ENCODE data around the gene VSIR.

Gene VSIR

DNA sequence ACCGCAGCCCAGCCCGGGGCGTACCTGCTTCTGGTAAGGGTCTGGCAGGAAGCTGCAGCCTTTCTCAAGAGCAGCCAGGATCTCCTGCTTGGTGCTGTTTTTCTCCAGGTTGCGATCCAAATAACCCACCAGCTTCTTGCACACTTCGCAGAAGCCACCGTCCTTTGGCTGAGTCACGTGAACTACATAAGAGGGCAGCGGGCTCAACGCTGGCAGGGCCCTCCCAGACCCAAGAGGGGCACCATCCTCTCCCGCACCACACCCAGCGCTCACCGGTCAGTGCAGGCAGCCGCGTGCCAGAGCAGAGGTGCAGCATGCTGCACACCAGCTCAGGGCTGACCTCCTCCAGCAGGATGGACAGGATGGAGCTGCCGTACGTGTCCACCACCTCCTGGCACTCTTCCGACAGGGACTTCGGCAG lies 46.1 kb upstream of the VSIR start:
- TF ChIP-seq, protein P1, sequence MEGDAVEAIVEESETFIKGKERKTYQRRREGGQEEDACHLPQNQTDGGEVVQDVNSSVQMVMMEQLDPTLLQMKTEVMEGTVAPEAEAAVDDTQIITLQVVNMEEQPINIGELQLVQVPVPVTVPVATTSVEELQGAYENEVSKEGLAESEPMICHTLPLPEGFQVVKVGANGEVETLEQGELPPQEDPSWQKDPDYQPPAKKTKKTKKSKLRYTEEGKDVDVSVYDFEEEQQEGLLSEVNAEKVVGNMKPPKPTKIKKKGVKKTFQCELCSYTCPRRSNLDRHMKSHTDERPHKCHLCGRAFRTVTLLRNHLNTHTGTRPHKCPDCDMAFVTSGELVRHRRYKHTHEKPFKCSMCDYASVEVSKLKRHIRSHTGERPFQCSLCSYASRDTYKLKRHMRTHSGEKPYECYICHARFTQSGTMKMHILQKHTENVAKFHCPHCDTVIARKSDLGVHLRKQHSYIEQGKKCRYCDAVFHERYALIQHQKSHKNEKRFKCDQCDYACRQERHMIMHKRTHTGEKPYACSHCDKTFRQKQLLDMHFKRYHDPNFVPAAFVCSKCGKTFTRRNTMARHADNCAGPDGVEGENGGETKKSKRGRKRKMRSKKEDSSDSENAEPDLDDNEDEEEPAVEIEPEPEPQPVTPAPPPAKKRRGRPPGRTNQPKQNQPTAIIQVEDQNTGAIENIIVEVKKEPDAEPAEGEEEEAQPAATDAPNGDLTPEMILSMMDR (IDR thresholded peaks at IDR 0.05; ENCODE audit: poor library complexity, severe bottlenecking), result no peak
- H3K4me3 ChIP-seq (ENCODE audit: severe bottlenecking), result no peak overlapping the region
- ATAC-seq (ENCODE audit: low read depth) (no peak), DNase-seq (ENCODE audit: low spot score) (no peak)
- no peak overlapping the region for H3K27ac ChIP-seq (ENCODE audit: poor library complexity, severe bottlenecking)
- peaks cover 83% of the 10 kb centered on the region for H3K36me3 ChIP-seq (ENCODE audit: low read depth)
- H3K9me3 ChIP-seq (ENCODE audit: severe bottlenecking), result no peaks in the 10 kb centered on the region
- H3K27me3 ChIP-seq (ENCODE audit: insufficient read depth, poor library complexity, severe bottlenecking), result no peaks in the 10 kb centered on the region
- H3K4me1 ChIP-seq (ENCODE audit: insufficient read depth, poor library complexity, severe bottlenecking), result no peaks in the 10 kb centered on the region

DNA sequence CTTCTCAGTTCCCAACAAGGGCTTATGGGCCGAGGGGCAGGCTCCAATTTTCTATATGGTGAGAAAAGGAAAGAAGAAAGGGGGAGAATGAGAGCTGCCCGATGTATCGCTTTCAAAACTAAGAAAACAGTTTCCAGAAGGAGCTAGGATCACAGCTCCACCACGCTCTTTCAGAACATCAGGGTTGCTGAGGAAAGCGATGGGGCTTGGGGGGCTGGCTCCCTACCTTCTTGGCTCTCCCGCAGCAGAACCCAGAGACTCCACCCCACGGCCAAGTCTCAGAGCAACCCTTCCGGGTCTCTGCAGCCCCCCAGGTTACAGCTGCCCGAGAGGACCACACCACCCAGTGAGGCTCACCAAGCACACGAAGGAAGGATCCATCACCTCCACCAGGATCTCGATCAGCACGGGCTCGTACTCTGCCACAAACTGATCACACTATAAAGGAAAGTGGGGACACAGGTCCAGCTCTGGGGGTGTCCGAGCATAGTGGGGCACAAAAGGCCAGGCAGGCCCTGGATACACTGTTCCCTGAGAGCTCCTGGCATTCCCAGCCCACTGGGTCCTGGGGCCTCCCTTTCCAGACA lies 45.4 kb upstream of the VSIR start:
- Histone ChIP-seq H3K27ac (ENCODE audit: poor library complexity, severe bottlenecking) (no peak overlapping the region), H3K36me3 (ENCODE audit: low read depth) (peaks cover 78% of the 10 kb centered on the region), H3K9me3 (ENCODE audit: severe bottlenecking) (no peaks in the 10 kb centered on the region), H3K27me3 (ENCODE audit: insufficient read depth, poor library complexity, severe bottlenecking) (no peaks in the 10 kb centered on the region), H3K4me1 (ENCODE audit: insufficient read depth, poor library complexity, severe bottlenecking) (no peaks in the 10 kb centered on the region), H3K4me3 (ENCODE audit: severe bottlenecking) (no peak overlapping the region)
- ATAC-seq (ENCODE audit: low read depth) (no peak), DNase-seq (ENCODE audit: low spot score) (no peak)
- TF ChIP-seq, protein P1 (IDR thresholded peaks at IDR 0.05; ENCODE audit: poor library complexity, severe bottlenecking), result no peak

DNA sequence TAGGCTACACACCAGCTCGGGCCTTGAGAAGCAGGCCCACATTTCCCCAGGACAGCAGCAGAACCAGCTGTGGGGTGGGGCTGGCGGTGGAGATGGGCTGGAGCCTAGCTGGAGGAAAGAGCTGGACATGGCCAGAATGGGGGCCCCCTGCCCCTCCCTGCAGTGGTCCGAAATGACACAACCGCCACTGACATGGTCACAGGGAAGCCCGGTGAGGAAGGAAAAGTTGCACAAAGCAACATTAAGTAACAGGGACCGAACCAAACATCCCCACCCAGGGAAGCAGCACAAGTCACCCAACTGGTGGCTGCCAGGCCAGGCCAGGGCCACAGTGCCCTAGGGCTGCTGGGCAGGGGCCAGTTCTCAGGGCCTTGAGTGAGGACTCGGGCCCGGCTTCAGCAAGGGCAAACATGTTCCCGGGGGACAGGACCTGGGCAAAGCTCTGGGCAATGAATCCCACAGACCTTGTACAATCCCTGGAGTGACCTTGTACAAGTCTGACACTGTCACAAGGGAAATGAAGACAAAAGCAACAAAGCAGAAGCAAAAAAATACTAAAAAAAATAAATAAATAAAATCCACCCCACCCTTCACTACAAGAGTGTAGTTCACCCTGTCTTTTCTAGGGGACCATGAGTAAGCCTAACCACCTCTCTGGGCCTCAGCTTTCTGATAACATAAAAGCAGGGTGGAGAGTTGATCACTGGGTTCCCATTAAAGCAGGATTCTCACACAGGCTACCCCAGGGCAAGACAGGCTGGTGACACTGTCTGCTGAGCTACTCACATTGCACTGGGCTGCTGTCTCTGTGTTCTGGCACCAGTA lies 44.7 kb upstream of the VSIR start:
- Histone ChIP-seq H3K36me3 (ENCODE audit: low read depth) (peaks cover 72% of the 10 kb centered on the region), H3K4me3 (ENCODE audit: severe bottlenecking) (no peak overlapping the region), H3K9me3 (ENCODE audit: severe bottlenecking) (no peaks in the 10 kb centered on the region), H3K27me3 (ENCODE audit: insufficient read depth, poor library complexity, severe bottlenecking) (no peaks in the 10 kb centered on the region), H3K4me1 (ENCODE audit: insufficient read depth, poor library complexity, severe bottlenecking) (no peaks in the 10 kb centered on the region), H3K27ac (ENCODE audit: poor library complexity, severe bottlenecking) (no peak overlapping the region)
- ATAC-seq (ENCODE audit: low read depth) (no peak), DNase-seq (ENCODE audit: low spot score) (no peak)
- TF ChIP-seq, protein P1 (IDR thresholded peaks at IDR 0.05; ENCODE audit: poor library complexity, severe bottlenecking), result no peak

DNA sequence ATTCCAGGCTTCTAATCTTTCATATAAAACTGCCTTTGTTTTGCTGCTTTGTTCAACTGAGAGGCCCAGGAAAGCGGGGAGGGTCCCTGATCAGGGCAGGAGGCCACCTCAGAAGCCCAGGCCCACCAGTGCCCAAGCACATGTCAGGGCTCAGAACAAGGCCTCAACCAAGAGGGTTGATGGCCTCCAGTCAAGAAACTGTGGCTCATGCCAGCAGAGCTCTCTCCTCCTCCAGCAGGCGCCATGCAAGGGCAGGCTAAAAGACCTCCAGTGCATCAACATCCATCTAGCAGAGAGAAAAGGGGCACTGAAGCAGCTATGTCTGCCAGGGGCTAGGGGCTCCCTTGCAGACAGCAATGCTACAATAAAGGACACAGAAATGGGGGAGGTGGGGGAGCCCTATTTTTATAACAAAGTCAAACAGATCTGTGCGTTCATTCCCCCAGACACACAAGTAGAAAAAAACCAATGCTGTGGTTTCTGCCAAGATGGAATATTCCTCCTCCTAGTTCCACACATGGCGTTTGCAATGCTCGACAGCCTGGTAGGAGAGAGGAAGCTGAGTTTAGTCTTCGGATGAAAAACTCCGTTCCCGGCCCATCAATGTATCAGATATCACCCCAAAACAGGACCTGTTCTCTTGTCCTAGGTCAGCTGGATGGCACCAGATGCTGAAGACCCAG lies 43.8 kb upstream of the VSIR start:
- Histone ChIP-seq H3K36me3 (ENCODE audit: low read depth) (peaks cover 65% of the 10 kb centered on the region), H3K4me3 (ENCODE audit: severe bottlenecking) (no peak overlapping the region), H3K27me3 (ENCODE audit: insufficient read depth, poor library complexity, severe bottlenecking) (no peaks in the 10 kb centered on the region), H3K27ac (ENCODE audit: poor library complexity, severe bottlenecking) (no peak overlapping the region), H3K9me3 (ENCODE audit: severe bottlenecking) (no peaks in the 10 kb centered on the region), H3K4me1 (ENCODE audit: insufficient read depth, poor library complexity, severe bottlenecking) (no peaks in the 10 kb centered on the region)
- ATAC-seq (ENCODE audit: low read depth) (no peak), DNase-seq (ENCODE audit: low spot score) (no peak)
- TF ChIP-seq, protein P1 (IDR thresholded peaks at IDR 0.05; ENCODE audit: poor library complexity, severe bottlenecking), result no peak
